ENCODE data around the gene S100A2. TPM values are rescaled to one million over a fixed set of nuclear protein-coding genes. Genes with fewer than 3 reads are reported as not detected.

Gene S100A2
- total and polyA plus RNA-seq, 2 of the 13 experiments (the other 11 are each of a cell fraction or from before 2014, with no cell fraction given), result 1.2 TPM

- WGBS (ENCODE audit: low lambda C conversion rate), result 65% methylated on average over 5 of the region's 6 CpGs
- BruUV-seq (replicated peaks), result no TSS peak
- Histone ChIP-seq H3K4me3 (replicated peaks in 1 of 3; ENCODE audit: insufficient read depth in 1 of 3, low read depth in 2 of 3, low read length in 3 of 3) (no peak overlapping the region), H2AFZ (ENCODE audit: low read length) (no peak overlapping the region), H3K79me2 (ENCODE audit: insufficient read depth, low read length) (no peaks in the 10 kb centered on the region), H3K27me3 (ENCODE audit: control insufficient read depth in 1 of 2, insufficient read depth in 2 of 2, low read length in 2 of 2) (peaks cover 3 to 24% of the 10 kb centered on the region in 2 experiments; a peak in 3 of 5 replicates), H3K9ac (ENCODE audit: insufficient read depth, low read depth, low read length) (no peak overlapping the region), H4K20me1 (ENCODE audit: insufficient read depth, low read length) (no peaks in the 10 kb centered on the region), H3K36me3 (replicated peaks in 1 of 2; ENCODE audit: control insufficient read depth in 1 of 2, insufficient read depth in 2 of 2, low read length in 2 of 2) (no peaks in the 10 kb centered on the region), H3K9me3 (ENCODE audit: low read length) (no peaks in the 10 kb centered on the region), H3K4me2 (ENCODE audit: low read depth, low read length) (no peak overlapping the region; the same call in 1 of the 2 replicates), H3K27ac (ENCODE audit: extremely low read length, insufficient read depth, low read length) (no peak overlapping the region), H3K4me1 (ENCODE audit: insufficient read depth, low read length) (peaks cover 81% of the 10 kb centered on the region)
- CTCF ChIA-PET (ENCODE audit: low intra/inter-chr PET ratio, low total read pairs), result no interaction called here
- ATAC-seq, result no peak
- no peak for TF ChIP-seq GZF1 (CRISPR knock-in tag; IDR thresholded peaks at IDR 0.05)
- no peak for TF ChIP-seq ZFP82 (CRISPR knock-in tag; IDR thresholded peaks at IDR 0.05; ENCODE audit: borderline replicate concordance)
- no peak for TF ChIP-seq ZNF530 (CRISPR knock-in tag; IDR thresholded peaks at IDR 0.05; ENCODE audit: low read depth)
- no peak for TF ChIP-seq ZNF576 (CRISPR knock-in tag; IDR thresholded peaks at IDR 0.05)
- TF ChIP-seq ATAD3A (CRISPR knock-in tag; IDR thresholded peaks at IDR 0.05), result no peak
- no peak for TF ChIP-seq SATB2 (CRISPR knock-in tag; IDR thresholded peaks at IDR 0.05)
- no peak for TF ChIP-seq ZNF646 (CRISPR knock-in tag; IDR thresholded peaks at IDR 0.05)
- no peak for TF ChIP-seq SP2 (CRISPR knock-in tag; IDR thresholded peaks at IDR 0.05)
- TF ChIP-seq ZNF441 (CRISPR knock-in tag; IDR thresholded peaks at IDR 0.05; ENCODE audit: borderline replicate concordance), result no peak
- TF ChIP-seq ZNF572 (CRISPR knock-in tag; IDR thresholded peaks at IDR 0.05), result no peak
- no peak for TF ChIP-seq SNAPC4 (CRISPR knock-in tag; IDR thresholded peaks at IDR 0.05)
- TF ChIP-seq TOE1 (CRISPR knock-in tag; IDR thresholded peaks at IDR 0.05), result no peak
- TF ChIP-seq PHB2 (IDR thresholded peaks at IDR 0.05; ENCODE audit: partially characterized antibody), result no peak
- POLR2A ChIA-PET, result interaction anchor here (2.2 kb wide), 1 partner anchor 17 kb away, joined by 10 read pairs; no protein-coding TSS in a partner anchor
- in situ Hi-C loops (cut with HindIII; ENCODE audit: extremely low pct_ligation_motif_present, low pct_unique_long_range_greater_than_20kb) (no loop called here), intact Hi-C loops (cut with micrococcal nuclease; ENCODE audit: unreplicated experiment) (no loop called here)
- no peak for DNase-seq (ENCODE audit: low spot score)
- FAIRE-seq, result no peak
Observed at GRCh38 chr1:153549741-153550397, 15.8 kb downstream of the S100A2 start.

Measured in HepG2 (cell line).